H1 (cell line): ENCODE measurements around the gene LMX1B. TPM values are rescaled to one million over a fixed set of nuclear protein-coding genes. Genes with fewer than 3 reads are reported as not detected.
A peak's percentile ranks its signal among the peaks of the same experiment; 100 is the strongest.

ENCODE experiments used
- CREB1 ChIP-seq: IDR thresholded peaks from 2 replicates; pipeline ENCODE4 v1.6.1; 2012; ENCODE audit warnings: inconsistent platforms
- CTBP2 ChIP-seq: IDR thresholded peaks from 2 replicates; pipeline ENCODE4 v1.7.0; 2011; ENCODE audit warnings: borderline replicate concordance, mild to moderate bottlenecking, moderate library complexity, mixed read lengths, low read length; ENCODE audit not compliant: insufficient read depth, insufficient read length
- polyA plus RNA-seq, 7 experiments: library from polyadenylated mRNA; depleted of rRNA in 3 of 7; stranded (reverse) in 5 of 7; unstranded in 2 of 7; fragments of >200 nt in 5 of 7; fragments of 200-250 nt in 2 of 7; gene quantifications; 1 replicate in 5 of 7; 2 replicates in 1 of 7; 4 replicates in 1 of 7; pipeline versions ENCODE4 v1.2.1 to v1.2.3, GENCODE V29; 2011 to 2013; ENCODE audit warnings: missing spikeins in 2 of 7, mixed read lengths in 2 of 7
- total RNA-seq: library from RNA; stranded (reverse); fragmentation: NEBNext Ultra II Directional; extraction: Animal tissue kit (Norgen Biotek cat#: 25700); gene quantifications from 2 replicates; pipeline ENCODE4 v1.2.1, GENCODE V29; 2021
- TF ChIP-seq, protein P1 (sequence below): IDR thresholded peaks from 2 replicates; pipeline ENCODE4 v1.6.1; 2012; ENCODE audit warnings: inconsistent platforms

LMX1B gene
- total and polyA plus RNA-seq, 2 of the 8 experiments (the other 6 are each of a cell fraction or from before 2014, with no cell fraction given): 0.09 to 0.37 TPM

DNA sequence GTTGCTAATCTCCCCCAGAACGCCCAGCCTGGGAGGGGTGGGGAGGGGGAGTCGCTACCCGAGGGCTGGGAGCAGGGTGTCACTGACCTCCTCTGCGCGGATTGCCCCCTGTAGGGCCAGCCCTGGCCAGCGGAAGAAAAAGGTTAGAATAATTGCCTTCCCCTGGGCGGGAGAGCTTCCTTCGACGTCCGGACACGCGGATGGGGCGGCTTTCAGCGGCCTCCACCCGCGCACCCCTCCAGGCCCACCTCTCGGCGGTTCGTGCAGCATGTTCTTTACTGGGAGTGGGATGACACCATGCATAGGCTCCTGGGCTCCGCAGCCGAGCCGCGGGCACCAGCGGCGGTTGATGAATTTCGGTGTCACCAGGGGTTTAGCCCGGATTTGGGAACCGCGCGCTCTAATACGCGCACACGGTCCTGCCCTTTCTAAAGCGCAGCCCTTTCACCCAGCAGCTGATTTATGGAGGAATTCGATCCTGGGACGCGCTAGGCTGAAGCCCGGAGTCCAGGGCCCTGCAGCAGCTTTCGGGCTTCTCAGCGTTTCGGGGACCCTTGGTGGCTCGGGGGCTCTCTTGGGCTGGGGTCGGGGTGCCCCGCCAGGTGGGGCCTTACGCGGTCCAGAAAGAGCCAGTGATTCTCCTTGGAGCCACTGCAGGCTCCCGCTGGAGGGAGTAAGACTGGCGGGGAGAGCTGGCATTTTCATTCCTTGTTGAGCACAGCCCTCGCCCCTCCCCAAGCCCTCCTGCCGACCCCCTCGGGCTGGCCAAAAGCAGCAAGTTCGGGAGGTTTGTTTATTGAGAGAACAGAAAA is 10.1 kb downstream of the LMX1B start (continued):
- TF ChIP-seq, protein P1, sequence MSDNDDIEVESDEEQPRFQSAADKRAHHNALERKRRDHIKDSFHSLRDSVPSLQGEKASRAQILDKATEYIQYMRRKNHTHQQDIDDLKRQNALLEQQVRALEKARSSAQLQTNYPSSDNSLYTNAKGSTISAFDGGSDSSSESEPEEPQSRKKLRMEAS: peak; percentile 91
- TF ChIP-seq CTBP2: peak; percentile 93
- 0 out of 2 replicates have a peak, but pooled peaks have one; percentile 8 for TF ChIP-seq CREB1
